Neural progenitor cell (in vitro differentiated cells): ENCODE results near the gene SAMD3.

Experiments
- EZH2 ChIP-seq: fragments of 200-600 bp; sonication (generic); IDR thresholded peaks from 2 replicates; pipeline ENCODE4 v1.6.1; 2017; ENCODE audit warnings: antibody characterized with exemption, mild to moderate bottlenecking, moderate library complexity
- EZH2phosphoT487 ChIP-seq: fragments of 200-600 bp; sonication (generic); IDR thresholded peaks from 2 replicates; pipeline ENCODE4 v1.6.1; 2017; ENCODE audit warnings: antibody characterized with exemption
- TF ChIP-seq, protein P1 (sequence below): fragments of 200-600 bp; sonication (generic); IDR thresholded peaks from 2 replicates; pipeline ENCODE4 v1.5.1; 2017; ENCODE audit warnings: antibody characterized with exemption, mild to moderate bottlenecking

DNA sequence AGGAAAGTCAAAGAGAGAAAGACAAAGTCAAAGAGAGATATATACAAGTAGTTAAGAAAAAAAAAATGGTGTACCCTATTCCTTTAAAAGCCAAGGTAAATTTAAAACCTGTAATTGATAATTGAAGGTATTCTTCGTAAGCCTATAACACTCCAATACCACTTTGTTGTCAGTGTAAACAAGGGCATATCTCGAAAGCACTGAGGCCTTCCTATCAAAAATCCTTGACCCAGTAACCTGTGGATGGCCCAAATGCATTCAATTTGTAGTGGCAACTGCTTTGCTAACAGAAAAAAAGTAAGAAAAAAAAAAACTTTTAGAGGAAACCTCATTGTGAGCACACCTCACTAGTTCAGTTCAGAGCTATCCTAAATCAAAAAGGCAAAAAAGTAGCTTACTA, 39.3 kb upstream of the SAMD3 start:
- TF ChIP-seq, protein P1, sequence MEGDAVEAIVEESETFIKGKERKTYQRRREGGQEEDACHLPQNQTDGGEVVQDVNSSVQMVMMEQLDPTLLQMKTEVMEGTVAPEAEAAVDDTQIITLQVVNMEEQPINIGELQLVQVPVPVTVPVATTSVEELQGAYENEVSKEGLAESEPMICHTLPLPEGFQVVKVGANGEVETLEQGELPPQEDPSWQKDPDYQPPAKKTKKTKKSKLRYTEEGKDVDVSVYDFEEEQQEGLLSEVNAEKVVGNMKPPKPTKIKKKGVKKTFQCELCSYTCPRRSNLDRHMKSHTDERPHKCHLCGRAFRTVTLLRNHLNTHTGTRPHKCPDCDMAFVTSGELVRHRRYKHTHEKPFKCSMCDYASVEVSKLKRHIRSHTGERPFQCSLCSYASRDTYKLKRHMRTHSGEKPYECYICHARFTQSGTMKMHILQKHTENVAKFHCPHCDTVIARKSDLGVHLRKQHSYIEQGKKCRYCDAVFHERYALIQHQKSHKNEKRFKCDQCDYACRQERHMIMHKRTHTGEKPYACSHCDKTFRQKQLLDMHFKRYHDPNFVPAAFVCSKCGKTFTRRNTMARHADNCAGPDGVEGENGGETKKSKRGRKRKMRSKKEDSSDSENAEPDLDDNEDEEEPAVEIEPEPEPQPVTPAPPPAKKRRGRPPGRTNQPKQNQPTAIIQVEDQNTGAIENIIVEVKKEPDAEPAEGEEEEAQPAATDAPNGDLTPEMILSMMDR, result no peak
- no peak for TF ChIP-seq EZH2phosphoT487
- no peak for TF ChIP-seq EZH2
